HAP-1 (cell line): Measurements from ENCODE around the gene INPPL1.
A peak's percentile ranks its signal among the peaks of the same experiment; 100 is the strongest.

ENCODE experiments used
- DNase-seq, 2 experiments: peaks; one replicate each; pipeline ENCODE4 v3.0.0-alpha.2; 2016 to 2020; ENCODE audit warnings: low spot score in 2 of 2
- H3K27me3 ChIP-seq: fragments of 250-450 bp; sonication (Bioruptor Pico); 2 replicates; pipeline ENCODE4 v1.5.1; 2020; ENCODE audit warnings: low read depth, mild to moderate bottlenecking, moderate library complexity
- H3K36me3 ChIP-seq: fragments of 250-450 bp; sonication (Bioruptor Pico); replicated peaks from 2 replicates; pipeline ENCODE4 v1.5.1; 2020; ENCODE audit warnings: mild to moderate bottlenecking
- H3K4me1 ChIP-seq: fragments of 250-450 bp; sonication (Bioruptor Pico); 2 replicates; pipeline ENCODE4 v1.5.1; 2020; ENCODE audit warnings: mild to moderate bottlenecking
- H3K4me3 ChIP-seq: fragments of 250-450 bp; sonication (Bioruptor Pico); 2 replicates; pipeline ENCODE4 v1.5.1; 2020; ENCODE audit warnings: mild to moderate bottlenecking, moderate library complexity
- H3K9me3 ChIP-seq: fragments of 250-450 bp; sonication (Bioruptor Pico); 2 replicates; pipeline ENCODE4 v1.5.1; 2020; ENCODE audit warnings: mild to moderate bottlenecking, moderate library complexity
- in situ Hi-C: fragments of 300-500 bp; cut with MboI; formaldehyde crosslinking; loops from 3 replicates; pipeline ENCODE4 v1.14.3; 2020; ENCODE audit warnings: low sequenced_read_pairs, inconsistent platforms, mixed read lengths

Gene INPPL1

DNA sequence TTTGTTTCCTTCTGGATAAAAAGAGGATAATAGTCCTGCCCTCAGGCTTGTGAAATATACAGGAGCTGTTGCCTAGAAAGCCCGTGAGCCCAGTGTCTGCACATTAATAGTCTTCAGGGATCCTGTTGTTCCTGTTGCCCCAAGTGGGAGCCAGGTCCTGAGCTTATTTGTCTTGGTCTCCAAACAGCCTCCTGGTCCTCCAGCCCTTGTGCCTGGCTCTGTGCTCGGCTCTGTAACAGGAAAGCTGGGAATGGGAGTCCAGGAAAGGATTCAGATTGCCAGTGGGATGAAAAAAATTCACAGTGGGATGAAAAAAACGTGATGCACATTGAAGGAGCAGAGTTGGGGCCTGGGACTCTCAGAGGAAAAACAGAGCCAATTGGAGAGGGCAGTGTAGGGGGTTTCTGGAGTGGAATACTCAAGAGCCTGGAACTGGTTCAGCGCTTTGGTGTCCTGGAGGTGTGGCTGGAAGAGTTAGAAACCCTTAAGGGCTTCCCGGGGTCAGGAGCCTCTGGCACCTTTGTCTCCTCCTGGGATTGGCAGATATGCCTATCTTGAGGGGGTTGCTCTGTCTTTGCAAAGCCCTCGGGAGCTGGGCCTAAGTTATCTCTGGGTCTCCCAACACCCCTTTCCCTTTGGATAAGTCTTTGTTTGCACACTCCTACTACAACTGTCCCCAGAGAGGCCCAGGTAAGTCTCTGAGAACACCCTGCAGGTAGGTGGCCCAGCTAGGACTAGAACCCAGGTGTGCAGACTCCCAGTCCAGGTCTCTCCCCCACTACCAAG is 2.3 kb upstream of the INPPL1 start:
- no peak for DNase-seq
- H3K27me3 ChIP-seq, result peaks cover 2% of the 10 kb centered on the region; the same call in 1 of the 2 replicates
- H3K9me3 ChIP-seq, result no peaks in the 10 kb centered on the region
- H3K36me3 ChIP-seq, result peaks cover 7% of the 10 kb centered on the region
- H3K4me3 ChIP-seq, result peak overlapping the region; percentile 69
- in situ Hi-C loops, result no loop called here
- H3K4me1 ChIP-seq, result peaks cover 6% of the 10 kb centered on the region

DNA sequence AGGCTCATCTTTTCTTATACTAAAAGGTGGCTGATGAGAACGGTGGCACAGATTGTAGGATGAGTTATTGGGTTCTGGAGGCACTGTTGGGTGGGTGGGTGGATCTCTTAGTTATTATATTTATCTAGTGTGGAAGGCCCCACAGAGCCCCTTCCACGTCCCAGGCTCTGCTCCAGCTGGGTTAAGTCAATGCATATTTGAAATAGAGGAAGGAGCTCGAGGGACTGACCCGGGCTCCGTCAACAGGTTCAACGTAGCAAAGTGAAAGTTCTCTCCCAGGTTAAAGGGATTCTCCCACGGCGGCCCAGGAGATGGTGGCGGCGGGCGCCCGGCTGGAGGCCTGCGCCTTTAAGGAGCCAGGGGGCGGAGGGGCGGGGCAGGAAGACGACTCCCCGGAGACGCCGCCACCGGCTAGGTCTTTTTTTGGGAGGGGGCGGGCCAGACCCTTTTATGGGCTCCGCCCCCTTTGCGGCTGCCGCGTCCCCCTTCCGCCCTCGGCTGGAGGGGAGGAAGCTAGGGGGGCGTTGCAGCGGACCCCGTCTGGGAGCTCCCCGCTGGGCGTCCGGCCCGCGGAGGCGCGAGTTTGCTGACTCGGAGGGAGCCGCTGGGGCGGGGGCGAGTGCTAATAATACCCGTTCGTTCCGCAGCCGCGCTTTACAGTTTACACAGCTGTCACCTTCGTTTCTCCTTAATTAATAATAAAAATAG is 1.5 kb upstream of the INPPL1 start:
- in situ Hi-C loops, result no loop called here
- peak; percentile 95 to 97 for DNase-seq
- no peaks in the 10 kb centered on the region for H3K9me3 ChIP-seq
- H3K4me1 ChIP-seq, result peaks cover 6% of the 10 kb centered on the region
- peaks cover 2% of the 10 kb centered on the region; the same call in 1 of the 2 replicates for H3K27me3 ChIP-seq
- H3K36me3 ChIP-seq, result peaks cover 15% of the 10 kb centered on the region
- peak overlapping the region; percentile 69 for H3K4me3 ChIP-seq

DNA sequence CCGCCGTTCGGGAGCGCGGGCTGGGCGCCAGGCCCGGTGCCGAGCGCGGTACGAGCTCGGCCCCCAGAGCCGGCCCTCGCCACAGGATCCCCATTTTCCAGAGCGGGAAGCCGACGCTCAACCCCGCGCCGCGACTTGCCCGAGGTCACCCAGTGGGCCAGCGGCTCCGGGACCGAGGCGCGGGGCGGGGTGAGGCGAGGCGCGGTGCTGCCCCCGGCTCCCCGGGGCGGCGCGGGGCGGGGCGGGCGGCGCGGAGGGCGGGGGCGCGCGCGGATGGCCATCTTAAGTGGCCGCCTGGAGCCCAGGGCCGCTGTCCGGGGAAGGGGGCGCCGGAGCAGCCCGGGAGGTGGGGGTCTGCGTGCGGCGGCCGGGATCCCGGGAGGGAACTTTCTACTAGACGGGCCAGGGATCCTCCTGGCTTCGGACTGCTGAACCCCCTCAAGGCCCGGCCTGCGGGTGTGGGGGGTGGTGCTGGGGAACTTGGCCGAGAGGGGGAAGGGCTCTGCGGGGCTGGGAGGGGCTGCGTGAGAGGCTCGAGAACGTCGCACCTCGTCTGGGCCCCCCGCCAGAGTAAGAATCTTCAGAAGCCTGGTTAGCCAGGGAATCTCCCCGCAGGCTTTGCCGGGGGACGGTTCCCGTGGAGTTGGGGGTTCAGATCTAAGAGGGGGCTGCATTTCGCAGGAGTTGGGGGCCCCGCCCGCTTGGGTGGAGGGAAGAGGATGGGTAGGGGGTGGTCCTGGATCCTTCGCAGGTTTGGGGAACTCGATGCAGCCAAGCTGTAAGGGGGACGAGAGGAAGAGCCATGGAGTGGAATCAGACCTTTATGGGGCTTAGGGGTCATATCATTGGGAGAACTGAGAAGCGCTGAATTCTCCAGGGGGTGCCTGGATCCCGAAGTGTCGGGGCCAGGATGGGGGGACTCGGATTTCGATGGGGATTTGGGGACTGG is 678 bp upstream of the INPPL1 start:
- peaks cover under 1% of the 10 kb centered on the region; the same call in 1 of the 2 replicates for H3K27me3 ChIP-seq
- in situ Hi-C loops, result no loop called here
- DNase-seq, result peak; percentile 44 to 81
- peak overlapping the region; percentile 69 for H3K4me3 ChIP-seq
- H3K36me3 ChIP-seq, result peaks cover 23% of the 10 kb centered on the region
- peaks cover 6% of the 10 kb centered on the region for H3K4me1 ChIP-seq
- H3K9me3 ChIP-seq, result no peaks in the 10 kb centered on the region

DNA sequence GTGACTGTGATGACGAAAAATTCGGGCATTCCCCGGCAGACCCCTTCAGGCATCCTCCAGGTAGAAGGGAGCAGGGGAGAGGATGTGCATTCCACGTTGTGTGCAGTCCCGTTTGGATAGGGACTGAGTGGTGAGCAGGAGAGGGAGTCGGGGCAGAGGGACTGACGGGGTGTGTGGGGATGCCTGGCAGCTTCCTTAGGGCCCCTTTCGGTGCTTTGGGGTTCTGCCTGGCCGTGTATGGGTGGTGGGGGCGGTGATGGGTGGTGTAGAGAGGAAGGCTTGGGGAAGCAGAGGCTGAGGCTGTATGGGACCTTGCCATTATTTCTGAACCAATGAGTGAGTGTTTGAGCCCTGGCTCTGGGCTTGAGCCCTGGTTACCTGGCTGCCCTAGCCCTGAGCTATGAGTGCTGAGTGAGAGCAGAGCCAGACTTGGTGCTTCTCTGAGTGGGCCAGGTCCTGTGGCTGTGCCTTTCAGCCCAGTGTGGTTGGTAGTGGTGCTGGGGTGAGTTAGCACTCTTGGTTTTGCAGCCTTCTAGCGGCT is 914 bp downstream of the INPPL1 start:
- in situ Hi-C loops, result no loop called here
- Histone ChIP-seq H3K4me1 (peaks cover 6% of the 10 kb centered on the region), H3K36me3 (peaks cover 39% of the 10 kb centered on the region), H3K9me3 (no peaks in the 10 kb centered on the region), H3K4me3 (peak overlapping the region; percentile 69), H3K27me3 (no peaks in the 10 kb centered on the region)
- no peak for DNase-seq

DNA sequence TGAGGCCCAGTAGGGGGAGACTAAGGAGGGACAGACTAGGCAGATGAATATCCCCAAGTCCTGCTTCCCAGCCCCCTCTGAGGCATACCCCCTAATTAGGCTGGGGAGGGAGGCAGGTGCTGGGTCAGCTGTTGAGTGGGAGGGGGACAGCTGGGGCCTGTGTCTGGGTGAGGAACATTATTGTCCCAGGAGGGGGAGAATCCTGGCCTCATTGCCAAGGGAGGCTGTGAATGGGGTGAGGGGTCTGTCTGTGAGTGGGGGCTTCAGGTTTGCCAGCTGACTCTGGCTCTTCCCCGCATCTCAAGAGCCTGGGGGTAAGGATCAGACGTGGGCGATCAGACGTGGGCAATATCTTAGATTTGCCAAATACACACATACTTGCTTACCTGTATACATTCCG is 2.1 kb downstream of the INPPL1 start:
- Histone ChIP-seq H3K9me3 (no peaks in the 10 kb centered on the region), H3K36me3 (peaks cover 51% of the 10 kb centered on the region), H3K4me1 (peaks cover 6% of the 10 kb centered on the region), H3K27me3 (no peaks in the 10 kb centered on the region), H3K4me3 (no peak overlapping the region)
- DNase-seq, result no peak
- in situ Hi-C loops, result no loop called here

DNA sequence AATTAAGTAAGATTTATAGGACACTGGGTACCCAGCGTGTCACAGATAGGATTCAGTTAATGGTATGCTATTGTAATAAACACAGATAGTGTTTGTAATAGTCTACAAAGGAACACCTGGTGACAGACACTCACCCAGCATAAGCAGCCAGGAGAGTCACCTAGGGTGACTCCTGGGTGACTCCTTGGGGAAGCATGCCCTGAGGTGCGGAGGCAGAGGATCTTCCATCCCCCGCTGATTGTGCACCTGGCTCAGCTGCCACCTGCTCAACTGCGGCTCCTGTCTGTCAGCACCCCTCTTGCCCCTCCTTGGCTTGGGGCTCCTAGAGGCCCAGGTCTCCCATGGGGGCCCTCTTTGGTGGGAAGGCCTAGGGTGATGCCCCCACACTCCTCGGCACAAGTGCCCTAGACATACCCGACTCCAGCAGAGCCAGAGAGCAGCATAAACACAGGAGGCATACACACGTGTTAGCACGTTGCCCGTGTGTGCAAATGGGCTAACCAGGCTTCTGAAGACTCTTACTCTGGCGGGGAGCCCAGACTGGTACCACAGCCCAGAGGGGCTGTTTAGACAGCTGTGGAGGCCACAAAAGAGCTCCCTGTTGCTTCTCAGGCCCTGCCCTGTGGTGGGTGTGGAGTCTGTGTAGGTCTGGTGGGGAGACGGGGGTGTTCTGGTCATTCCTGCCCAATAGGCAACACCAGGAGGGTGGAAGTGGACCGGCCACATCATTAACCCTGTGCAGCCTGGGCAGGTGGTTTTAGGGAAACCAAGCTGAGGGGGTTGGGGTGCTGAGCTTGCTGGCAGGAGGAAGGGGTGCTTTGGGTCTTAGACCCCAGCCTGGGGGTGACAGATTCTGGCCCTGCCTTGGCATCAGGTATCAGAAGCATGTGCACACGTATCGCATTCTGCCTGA is 3.0 kb downstream of the INPPL1 start:
- Histone ChIP-seq H3K9me3 (no peaks in the 10 kb centered on the region), H3K4me3 (no peak overlapping the region), H3K27me3 (no peaks in the 10 kb centered on the region), H3K4me1 (peaks cover 2% of the 10 kb centered on the region), H3K36me3 (peaks cover 60% of the 10 kb centered on the region)
- in situ Hi-C loops, result no loop called here
- DNase-seq, result no peak

DNA sequence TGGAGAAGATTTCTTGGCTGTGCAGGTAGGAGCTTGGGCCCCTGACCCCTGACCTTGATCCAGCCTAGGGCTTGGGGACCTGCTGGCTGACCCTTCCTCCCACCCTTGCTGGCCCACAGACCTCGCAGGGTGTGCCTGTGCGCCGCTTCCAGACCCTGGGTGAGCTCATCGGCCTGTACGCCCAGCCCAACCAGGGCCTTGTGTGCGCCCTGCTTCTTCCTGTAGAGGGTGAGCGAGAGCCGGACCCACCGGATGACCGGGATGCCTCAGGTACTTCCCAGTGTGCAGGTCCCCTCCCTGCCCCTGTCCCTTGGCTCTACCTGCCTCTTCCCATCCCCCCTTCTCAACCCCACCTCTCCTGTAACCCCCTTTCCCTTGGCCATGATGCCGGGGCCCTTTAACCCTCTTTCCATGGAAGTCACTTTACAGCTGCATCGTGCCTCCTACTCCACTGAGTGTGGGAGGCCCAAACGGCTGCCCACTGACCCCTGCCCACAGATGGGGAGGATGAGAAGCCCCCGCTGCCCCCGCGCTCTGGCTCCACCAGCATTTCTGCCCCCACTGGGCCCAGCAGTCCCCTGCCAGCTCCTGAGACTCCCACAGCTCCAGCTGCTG is 3.8 kb downstream of the INPPL1 start:
- H3K36me3 ChIP-seq, result peaks cover 68% of the 10 kb centered on the region
- no peaks in the 10 kb centered on the region for H3K4me1 ChIP-seq
- H3K9me3 ChIP-seq, result no peaks in the 10 kb centered on the region
- in situ Hi-C loops, result no loop called here
- no peak for DNase-seq
- H3K4me3 ChIP-seq, result no peak overlapping the region
- no peaks in the 10 kb centered on the region for H3K27me3 ChIP-seq

DNA sequence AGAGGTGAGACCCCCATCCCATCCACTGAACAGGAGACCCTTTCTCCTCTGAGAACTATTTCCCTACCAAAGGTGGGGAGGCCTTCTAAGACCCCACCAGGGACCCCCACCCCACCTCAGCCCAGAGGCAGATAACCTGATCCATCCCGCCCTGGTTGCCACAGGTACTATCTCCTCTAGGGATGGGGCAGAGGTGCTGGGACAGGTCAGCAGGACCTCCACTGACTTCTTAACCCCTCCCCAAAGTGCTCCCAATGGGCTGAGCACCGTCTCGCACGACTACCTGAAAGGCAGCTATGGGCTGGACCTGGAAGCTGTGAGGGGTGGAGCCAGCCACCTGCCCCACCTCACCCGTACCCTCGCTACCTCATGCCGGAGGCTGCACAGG is 4.3 kb downstream of the INPPL1 start:
- Histone ChIP-seq H3K27me3 (no peaks in the 10 kb centered on the region), H3K9me3 (no peaks in the 10 kb centered on the region), H3K36me3 (peaks cover 72% of the 10 kb centered on the region), H3K4me3 (no peak overlapping the region), H3K4me1 (no peaks in the 10 kb centered on the region)
- DNase-seq, result no peak
- in situ Hi-C loops, result no loop called here

DNA sequence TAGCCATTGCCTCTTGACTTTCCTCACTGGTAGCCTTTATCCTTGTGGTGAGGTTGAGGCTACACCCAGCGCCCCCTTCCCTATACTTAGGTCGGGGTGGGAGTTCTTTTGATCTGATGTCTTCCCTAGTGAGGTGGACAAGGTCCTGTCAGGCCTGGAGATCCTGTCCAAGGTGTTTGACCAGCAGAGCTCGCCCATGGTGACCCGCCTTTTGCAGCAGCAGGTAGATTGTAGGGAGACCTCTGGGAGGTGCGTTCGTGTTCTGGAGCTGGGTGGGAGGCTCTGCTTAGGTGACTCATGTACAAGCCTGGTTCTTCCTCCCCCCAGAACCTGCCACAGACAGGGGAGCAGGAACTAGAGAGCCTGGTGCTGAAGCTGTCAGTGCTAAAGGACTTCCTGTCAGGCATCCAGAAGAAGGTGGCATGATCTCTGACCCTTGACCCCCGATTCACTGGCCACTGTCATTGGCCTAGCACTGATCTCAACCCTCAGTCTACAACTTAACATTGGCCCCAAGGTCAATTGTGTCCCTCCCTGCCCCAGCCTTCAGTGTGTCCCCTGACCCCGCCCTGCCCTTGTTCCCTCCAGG is 4.9 kb downstream of the INPPL1 start:
- Histone ChIP-seq H3K4me3 (no peak overlapping the region), H3K9me3 (no peaks in the 10 kb centered on the region), H3K27me3 (no peaks in the 10 kb centered on the region), H3K4me1 (no peaks in the 10 kb centered on the region), H3K36me3 (peaks cover 78% of the 10 kb centered on the region)
- in situ Hi-C loops, result no loop called here
- DNase-seq, result no peak

DNA sequence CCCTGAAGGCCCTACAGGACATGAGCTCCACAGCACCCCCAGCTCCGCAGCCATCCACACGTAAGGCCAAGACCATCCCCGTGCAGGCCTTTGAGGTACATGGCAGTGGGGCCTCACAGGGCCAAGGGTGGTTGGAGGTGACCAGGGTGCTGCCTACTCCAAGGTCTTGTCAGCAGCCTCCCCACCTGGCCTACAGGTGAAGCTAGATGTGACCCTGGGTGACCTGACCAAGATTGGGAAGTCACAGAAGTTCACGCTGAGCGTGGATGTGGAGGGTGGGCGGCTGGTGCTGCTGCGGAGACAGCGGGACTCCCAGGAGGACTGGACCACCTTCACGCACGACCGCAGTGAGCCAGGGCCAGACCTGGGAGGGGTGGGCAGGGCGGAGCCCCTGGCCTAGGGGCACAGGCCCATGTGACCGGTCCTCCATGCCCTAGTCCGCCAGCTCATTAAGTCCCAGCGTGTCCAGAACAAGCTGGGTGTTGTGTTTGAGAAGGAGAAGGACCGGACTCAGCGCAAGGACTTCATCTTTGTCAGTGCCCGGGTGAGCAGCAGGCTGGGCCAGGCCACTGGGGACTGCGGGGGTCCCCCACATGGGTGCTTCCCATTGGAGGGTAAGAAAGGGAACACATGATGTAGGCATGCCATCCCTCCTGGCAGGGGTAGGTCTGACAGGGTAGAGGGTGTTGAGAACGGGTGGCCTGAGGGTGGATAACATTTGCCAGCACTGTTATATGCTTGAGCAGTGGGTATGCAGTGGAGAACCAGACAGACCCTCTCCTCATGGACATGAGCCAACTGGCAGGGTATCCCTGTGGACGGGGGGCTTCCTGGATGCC is 5.6 kb downstream of the INPPL1 start:
- H3K9me3 ChIP-seq, result no peaks in the 10 kb centered on the region
- in situ Hi-C loops, result no loop called here
- peaks cover 85% of the 10 kb centered on the region for H3K36me3 ChIP-seq
- H3K4me1 ChIP-seq, result no peaks in the 10 kb centered on the region
- no peak for DNase-seq
- no peak overlapping the region for H3K4me3 ChIP-seq
- H3K27me3 ChIP-seq, result no peaks in the 10 kb centered on the region

DNA sequence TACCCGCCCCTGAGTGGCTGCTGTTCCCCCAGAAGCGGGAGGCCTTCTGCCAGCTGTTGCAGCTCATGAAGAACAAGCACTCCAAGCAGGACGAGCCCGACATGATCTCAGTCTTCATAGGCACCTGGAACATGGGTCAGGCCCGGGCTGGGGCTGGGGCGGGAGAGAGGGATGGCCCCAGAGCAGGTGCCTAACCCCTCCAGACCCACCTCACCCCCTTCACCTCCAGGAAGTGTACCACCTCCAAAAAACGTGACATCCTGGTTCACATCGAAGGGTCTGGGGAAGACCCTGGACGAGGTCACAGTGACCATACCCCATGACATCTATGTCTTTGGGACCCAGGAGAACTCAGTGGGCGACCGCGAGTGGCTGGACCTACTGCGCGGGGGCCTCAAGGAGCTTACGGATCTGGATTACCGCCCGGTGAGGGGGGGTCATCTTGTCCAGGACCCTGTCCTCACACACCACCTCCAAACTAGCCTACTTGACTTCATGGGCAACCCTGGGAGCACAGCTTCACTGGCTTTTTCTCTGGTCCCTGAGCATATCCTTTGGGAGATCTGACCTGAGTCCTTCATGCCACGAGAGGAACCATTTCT is 6.3 kb downstream of the INPPL1 start:
- H3K4me1 ChIP-seq, result no peaks in the 10 kb centered on the region
- no peaks in the 10 kb centered on the region for H3K27me3 ChIP-seq
- in situ Hi-C loops, result no loop called here
- H3K4me3 ChIP-seq, result no peak overlapping the region
- H3K9me3 ChIP-seq, result no peaks in the 10 kb centered on the region
- no peak for DNase-seq
- H3K36me3 ChIP-seq, result peaks cover 89% of the 10 kb centered on the region
